ENCODE data around the gene CATSPERB.
"Not testable (repeated sequence)": the region's sequence is repeated elsewhere in the genome, so short reads cannot be mapped to it uniquely, and the experiment has no call there.

CATSPERB gene

DNA sequence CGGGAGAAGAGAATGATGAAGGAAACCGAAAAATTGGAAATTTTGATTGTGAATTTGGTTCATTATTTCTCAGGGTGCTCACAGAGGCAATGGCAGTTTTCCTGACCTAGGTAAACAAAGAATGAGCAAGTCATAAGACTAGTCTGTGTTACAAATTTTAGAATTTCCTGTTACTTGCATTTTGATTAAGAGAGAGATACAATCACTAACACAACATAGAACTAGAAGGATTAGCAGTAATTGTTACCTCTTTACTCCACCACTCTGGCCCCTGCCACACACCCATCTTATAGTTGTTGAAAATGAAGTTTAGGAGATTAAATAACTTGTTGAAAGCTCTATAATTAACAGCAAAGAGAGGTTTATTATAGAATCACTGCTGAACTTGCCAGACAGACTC lies 62.0 kb downstream of the CATSPERB start:
- no peak for DNase-seq

DNA sequence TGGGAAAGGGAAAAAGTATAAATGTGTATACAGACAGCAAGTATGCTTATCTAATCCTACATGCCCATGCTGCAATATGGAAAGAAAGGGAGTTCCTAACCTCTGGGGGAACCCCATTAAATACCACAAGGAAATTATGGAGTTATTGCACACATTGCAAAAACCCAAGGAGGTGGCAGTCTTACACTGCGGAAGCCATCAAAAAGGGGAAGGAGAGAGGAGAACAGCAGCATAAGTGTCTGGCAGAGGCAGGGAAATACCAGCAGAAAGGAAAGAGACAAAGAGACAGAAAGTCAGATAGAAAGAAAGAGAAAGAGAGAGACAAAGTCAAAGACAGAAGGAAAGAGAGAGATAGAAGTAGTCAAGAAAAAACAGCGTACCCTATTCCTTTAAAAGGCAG lies 64.8 kb downstream of the CATSPERB start:
- DNase-seq, result peak; percentile 52 to 73 (median 67)

- DNase-seq, result no peak
Observed at GRCh38 chr14:91660790-91661189, 71.1 kb downstream of the CATSPERB start.

GRCh38 chr14:91654836-91655235 lies 77.0 kb downstream of the CATSPERB start:
- no peak for DNase-seq

DNA sequence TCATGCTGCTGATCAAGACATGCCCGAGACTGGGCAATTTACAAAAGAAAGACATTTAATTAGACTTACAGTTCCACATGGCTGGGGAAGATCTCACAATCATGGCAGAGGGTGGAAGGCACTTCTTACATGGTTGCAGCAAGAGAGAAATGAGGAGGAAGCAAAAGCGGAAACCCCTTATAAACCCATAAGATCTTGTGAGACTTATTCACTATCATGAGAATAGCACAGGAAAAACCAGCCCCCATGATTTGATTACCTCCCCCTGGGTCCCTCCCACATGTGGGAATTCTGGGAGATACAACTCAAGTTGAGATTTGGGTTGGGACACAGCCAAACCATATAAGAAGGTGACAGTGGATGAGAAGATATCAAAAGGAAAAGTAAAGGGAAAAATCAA lies 78.4 kb downstream of the CATSPERB start:
- DNase-seq, result no peak

DNA sequence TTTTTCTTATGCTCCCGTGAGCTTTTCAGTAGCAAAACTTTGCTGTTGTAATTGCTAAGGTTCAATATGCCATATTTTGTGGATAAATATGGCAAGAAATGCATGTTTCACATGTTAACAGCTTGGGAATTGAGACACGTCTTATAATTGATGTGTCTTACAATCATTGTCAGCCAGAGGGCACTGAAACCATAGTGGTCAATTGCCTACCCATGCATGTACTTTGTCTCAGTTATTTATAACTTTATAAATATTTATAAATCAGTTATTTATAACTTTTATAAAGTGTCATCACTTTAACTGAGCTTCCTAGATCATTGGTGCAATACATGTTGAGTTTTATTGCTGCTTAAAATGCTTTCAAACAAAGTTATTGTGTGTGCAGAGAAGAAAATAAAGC lies 82.0 kb downstream of the CATSPERB start:
- peak; percentile 39 to 58 (median 52) for DNase-seq

- DNase-seq, result peak in 3 of 4 experiments; percentile 31 to 76 (median 66)
Observed at GRCh38 chr14:91647856-91648255, 84.0 kb downstream of the CATSPERB start.

DNA sequence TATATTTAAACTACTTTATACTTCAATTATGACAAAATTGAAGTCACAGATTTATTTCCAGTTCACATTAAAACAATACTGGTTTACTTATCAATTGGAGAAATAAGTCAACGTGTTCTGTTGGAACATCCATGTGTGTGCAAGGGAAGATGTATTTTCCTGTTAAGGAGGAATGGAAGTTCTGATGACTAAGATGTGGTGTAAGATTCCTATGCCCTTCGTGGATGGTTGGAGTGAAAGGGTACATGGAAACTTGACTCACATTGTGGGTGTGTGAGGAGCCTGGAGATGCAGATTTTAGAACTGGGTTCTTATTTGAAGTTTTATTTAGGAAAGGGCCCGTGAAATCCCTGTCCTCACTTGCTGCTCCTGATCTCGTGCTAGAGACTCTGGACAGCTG lies 95.3 kb downstream of the CATSPERB start:
- DNase-seq, result no peak

- DNase-seq, result no peak
Observed at GRCh38 chr14:91624757-91625156, 107.1 kb downstream of the CATSPERB start.

- DNase-seq, result no peak
Observed at GRCh38 chr14:91614187-91614586, 117.7 kb downstream of the CATSPERB start.

DNA sequence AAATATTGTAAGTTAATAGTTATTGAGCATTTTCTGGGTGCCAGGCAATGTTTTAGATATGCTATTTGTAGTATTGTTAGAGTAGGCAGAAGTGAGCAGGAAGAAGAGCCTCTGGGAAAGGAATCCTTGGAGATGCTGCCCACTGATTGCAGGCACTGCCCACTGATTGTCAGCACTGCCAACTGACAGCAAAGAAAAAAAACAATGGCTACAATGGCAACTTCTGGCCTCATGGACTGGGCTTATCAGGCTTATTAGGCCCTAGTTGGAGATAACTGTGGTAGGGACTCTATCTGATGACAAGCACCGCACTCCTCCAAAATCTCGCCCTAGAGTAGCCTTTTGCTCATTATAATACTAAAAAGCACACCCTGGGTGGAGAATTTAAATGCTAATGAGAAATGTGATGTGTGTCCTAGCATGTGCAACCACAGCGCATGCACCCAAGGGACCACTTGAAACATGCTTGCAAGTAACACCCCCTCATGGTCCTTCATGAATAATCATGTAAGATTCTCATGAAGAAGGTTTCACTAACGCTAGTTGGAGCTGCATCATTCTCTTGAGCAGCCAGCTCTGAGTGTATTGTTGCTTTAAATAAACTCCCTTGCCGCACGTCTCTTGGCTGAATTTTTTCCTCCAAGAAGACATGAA lies 118.3 kb downstream of the CATSPERB start:
- no peak for DNase-seq

GRCh38 chr14:91611528-91611927 lies 120.4 kb downstream of the CATSPERB start:
- DNase-seq, result no peak

DNA sequence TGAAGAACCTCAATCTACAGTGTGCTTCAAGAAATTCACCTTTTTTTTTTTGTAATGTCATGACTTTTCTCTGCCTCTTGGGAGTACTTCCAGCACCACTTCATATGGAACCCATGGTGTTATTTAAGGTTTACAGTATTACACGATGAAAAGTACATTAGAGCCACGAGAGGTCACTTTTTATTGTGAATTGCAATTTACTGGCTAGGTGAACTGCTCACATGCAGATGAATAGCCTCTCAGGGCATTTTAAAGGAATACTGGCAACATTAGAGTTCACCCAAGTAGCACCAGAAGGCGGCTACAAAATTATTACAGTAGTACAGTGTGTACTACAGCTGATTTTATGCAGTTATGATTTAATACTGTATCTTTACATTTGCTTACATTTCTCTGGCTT lies 122.7 kb downstream of the CATSPERB start:
- no peak for DNase-seq

DNA sequence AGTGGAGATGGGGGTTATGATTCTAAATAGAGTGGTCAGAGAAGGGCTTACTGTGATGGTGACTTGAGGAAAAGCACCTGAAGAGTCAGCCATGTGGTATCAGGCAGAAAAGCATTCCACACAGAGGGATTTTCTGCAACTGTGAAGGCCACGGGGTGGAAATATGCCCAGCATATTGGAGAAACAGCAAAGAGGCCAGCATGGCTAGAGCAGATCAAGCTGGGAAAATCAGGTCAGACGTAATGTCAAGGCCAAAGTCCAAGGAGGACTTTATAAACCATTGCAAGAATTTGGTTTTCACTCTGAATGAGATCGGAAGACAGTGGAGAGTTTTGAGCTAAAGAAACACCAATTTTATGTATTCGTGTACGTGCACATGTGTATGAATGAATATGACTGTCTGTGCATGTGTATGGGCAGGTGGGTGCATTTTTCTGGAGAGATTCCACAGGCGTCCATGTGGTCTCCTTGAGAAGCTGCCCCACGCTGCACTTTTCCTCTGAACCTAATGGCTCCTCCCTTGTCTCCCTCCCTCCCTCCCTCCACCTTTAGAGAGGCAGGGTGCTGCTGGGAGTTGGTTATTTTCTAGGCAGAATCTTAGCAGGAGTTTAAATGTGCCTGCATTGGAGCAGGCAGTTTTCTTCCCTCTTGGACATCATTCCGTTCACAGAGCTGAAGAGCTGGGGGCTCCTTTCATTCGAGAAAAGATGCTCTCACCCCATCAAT lies 124.4 kb downstream of the CATSPERB start:
- DNase-seq, result no peak

GRCh38 chr14:91606851-91607250 lies 125.0 kb downstream of the CATSPERB start:
- DNase-seq, result peak; percentile 36 to 77 (median 48)

DNA sequence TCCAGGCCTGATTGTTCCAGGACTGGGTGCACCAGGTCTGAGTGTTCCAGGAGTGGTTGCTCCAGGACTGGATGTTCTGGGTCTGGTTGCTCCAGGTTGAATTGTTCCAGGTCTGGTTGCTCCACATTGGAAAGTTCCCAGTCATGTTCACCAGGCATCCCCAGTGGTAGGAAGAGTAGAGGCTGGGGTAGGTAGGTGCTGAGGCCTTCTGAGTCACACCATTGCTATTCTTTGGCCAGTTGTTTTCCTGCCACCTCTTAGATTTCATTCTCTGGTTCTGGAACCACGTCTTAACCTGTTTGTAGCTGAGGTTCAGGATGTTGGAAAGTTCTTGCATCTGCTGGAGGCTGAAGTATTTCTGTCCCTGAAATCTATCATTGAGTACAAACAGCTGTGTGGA lies 127.3 kb downstream of the CATSPERB start:
- DNase-seq, result not testable (repeated sequence)

GRCh38 chr14:91599994-91600393 lies 131.9 kb downstream of the CATSPERB start:
- no peak for DNase-seq

- no peak for DNase-seq
Observed at GRCh38 chr14:91595736-91596135, 136.2 kb downstream of the CATSPERB start.

DNA sequence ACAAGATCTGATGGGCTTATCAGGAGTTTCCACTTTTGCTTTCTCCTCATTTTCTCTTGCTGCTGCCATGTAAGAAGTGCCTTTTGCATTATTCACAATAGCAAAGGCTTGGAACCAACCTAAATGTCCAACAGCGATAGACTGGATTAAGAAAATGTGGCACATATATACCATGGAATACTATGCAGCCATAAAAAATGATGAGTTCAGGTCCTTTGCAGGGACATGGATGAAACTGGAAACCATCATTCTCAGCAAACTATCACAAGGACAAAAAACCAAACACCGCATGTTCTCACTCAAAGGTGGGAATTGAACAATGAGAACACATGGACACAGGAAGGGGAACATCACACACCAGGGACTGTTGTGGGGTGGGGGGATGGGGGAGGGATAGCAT lies 137.9 kb downstream of the CATSPERB start:
- DNase-seq, result not testable (repeated sequence)

GRCh38 chr14:91586410-91586809 lies 145.5 kb downstream of the CATSPERB start:
- no peak for DNase-seq

DNA sequence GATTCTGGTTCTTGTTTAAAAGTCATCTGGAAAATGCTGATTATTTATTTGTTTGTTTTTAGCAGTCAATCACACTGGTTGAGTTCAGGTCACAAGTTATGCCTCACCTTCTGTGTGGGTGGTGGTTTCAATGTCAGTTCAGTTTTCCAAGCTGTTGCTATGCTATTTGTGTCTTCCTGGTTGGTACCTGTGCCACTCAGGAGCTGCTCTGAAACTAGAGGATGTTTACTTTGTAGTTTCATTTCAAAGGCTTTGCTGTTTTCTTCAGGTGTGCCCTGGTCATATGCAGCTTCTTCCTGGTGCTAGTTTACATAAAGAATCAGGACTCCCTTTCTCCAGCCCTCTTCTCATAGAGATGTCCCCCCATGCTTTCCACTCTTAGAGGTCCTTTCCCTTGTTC lies 146.0 kb downstream of the CATSPERB start:
- no peak for DNase-seq

DNA sequence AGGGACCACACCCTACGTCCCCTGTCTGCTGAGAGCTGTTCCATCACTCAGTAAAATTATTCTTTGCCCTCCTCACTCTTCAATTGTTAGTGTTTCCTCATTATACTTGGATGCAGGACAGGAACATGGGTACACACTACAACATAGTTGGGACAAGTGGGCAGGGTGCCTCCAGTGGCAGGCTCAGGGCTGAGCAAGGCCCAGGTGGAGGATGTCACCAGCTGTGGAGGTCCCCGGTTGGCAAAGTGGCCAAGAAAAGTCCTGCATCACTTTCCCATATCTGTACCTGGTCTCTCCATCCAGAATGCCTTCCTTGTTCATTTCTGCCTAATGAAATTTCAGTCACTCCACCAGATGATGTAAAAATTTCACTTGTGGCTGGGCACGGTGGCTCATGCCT lies 149.1 kb downstream of the CATSPERB start:
- DNase-seq, result no peak

GRCh38 chr14:91580876-91581577 lies 150.9 kb downstream of the CATSPERB start:
- DNase-seq, result no peak

Data from suppressor macrophage (primary cell).